Skeletal muscle cell (primary cell): ENCODE results near the gene MAMLD1.
A peak's percentile ranks its signal among the peaks of the same experiment; 100 is the strongest.

Experiments
- DNase-seq: peaks from one replicate; pipeline ENCODE4 v3.0.0-alpha.2; 2010; ENCODE audit warnings: low read depth
- H3K4me3 ChIP-seq: 2 replicates; pipeline ENCODE4 v1.5.1; 2011; ENCODE audit warnings: low read depth, mild to moderate bottlenecking, control low read depth, low read length, moderate library complexity

MAMLD1 gene

GRCh38 chrX:150375243-150375770 lies 12.2 kb downstream of the MAMLD1 start:
- DNase-seq = no peak
- no peak overlapping the region for H3K4me3 ChIP-seq

GRCh38 chrX:150377005-150377404 lies 13.9 kb downstream of the MAMLD1 start:
- H3K4me3 ChIP-seq = no peak overlapping the region
- DNase-seq = no peak

DNA sequence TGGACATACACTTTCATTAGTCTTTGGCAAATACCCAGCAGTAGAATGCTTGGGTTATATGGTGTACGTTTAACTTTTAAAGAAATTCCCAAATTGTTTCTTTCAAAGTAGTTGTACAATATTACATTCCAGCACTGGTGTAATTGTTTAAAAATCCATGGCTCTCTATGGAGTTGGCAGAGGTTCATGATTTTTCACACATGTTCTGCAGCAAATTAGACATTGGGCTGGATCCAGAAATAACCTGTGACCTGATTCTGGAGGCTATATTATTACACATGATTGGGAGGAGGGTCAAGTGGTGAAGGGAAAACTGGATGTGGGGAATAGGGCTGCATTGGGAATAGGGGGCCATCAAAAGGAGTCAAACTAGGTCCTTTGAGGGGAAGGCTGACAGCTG lies 41.9 kb downstream of the MAMLD1 start:
- no peak overlapping the region for H3K4me3 ChIP-seq
- DNase-seq = no peak

DNA sequence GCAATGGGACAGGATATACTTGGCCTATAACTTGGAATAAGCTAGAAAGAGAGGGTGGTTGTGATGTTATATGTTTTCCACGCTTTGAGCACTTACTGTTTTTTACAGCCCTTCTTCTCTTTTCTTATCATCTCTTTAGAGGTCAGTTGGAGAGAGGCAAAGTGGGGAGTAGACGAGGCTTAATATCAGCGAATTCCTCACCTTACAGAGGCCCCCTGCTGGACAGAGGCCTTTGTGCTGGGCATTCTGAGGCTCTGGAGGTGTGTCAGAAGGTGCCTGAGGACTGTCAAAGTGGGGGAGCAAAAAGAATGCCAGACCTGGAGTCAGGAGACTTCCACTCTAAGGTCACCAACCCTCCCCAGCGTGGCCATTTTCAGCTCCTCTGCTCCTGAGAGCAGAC lies 42.5 kb downstream of the MAMLD1 start:
- no peak for DNase-seq
- no peak overlapping the region for H3K4me3 ChIP-seq

DNA sequence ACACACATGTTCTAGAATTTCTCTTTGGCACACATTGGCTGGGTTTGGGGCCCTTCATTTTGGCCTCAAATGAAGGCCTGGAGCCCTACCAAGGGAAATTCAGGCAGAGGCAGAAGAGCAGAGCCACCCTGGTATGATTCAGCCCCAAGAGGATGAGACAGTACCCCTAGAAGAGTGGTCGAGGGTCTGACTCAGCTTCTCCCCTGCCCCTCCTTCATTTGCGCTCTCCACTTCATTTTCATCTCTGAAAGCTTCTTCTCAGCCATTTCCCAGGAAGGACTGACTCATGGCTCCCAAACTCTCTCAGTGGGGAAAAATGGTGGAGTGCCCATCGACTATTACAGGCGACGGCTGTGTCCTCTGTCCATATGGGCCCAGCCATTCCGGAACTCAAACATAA lies 43.5 kb downstream of the MAMLD1 start:
- DNase-seq = no peak
- H3K4me3 ChIP-seq = no peak overlapping the region

GRCh38 chrX:150408007-150408406 lies 44.9 kb downstream of the MAMLD1 start:
- H3K4me3 ChIP-seq = no peak overlapping the region
- no peak for DNase-seq

GRCh38 chrX:150408561-150408960 lies 45.4 kb downstream of the MAMLD1 start:
- H3K4me3 ChIP-seq = no peak overlapping the region
- no peak for DNase-seq

GRCh38 chrX:150409486-150409885 lies 46.4 kb downstream of the MAMLD1 start:
- no peak for DNase-seq
- H3K4me3 ChIP-seq = no peak overlapping the region

- no peak overlapping the region for H3K4me3 ChIP-seq
- DNase-seq = no peak
These were observed 46.8 kb downstream of the MAMLD1 start for GRCh38 chrX:150409964-150410363.

DNA sequence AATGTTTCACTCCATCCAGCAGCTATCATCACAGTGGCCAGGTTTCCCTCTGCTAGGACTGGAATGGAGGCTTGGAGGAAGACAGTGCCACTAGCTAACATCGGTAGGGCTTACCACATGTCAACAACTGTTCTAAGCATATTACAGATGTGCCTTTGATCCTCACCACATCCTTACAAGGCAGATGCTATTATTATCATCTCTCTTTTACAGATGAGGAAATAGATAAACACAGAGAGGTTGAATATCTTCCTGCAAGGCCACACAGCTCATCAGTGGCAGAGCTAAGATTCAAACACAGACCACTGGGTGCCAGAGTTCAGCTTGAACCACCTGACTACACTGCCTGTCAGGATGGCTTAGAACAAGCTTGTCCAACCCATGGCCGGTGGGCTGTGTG lies 47.4 kb downstream of the MAMLD1 start:
- no peak for DNase-seq
- no peak overlapping the region for H3K4me3 ChIP-seq

DNA sequence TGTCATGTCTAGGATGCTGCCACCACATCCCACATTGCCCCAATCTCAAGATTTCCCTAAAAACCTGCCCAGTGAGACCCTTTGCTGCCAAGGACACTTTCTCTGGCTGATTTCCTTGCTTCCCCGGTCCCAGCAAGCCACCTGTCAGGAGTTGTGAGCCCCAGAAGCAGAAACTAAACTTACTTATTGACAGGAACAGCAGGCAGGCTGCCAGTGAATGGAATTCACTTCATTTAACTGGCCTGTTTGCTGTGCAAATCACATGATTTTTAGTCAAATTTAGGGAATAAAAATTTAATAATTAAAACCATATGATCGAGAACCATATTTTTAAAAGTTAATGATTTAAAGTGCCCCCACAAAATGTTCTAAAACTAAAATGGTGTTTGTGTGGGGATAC lies 48.5 kb downstream of the MAMLD1 start:
- no peak for DNase-seq

GRCh38 chrX:150414228-150414627 lies 51.1 kb downstream of the MAMLD1 start:
- DNase-seq = no peak
- no peak overlapping the region for H3K4me3 ChIP-seq

More for the DNA sequence above, 48.5 kb downstream of the MAMLD1 start:
- H3K4me3 ChIP-seq = no peak overlapping the region

GRCh38 chrX:150416469-150416868 lies 53.4 kb downstream of the MAMLD1 start:
- H3K4me3 ChIP-seq = no peak overlapping the region
- no peak for DNase-seq

DNA sequence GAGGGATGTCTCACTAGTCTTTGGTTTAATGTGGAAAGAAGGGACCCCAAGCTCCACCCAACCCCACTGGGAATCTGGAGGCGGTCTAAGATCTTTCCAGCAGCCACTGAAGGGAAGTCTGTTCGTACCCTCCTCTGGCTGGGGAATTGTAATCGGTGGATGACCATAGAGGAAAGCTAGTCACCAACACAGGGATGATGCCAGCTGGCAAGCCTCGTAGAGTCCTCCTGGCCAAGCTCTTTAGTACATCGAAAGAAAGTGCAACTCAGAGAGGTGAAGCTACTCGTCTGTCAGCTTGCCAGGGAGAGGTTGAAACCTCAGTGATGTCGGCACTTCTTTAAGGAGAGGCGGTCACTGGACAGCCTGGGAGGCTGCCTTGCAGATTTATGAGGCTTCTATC lies 58.7 kb downstream of the MAMLD1 start:
- no peak for DNase-seq

DNA sequence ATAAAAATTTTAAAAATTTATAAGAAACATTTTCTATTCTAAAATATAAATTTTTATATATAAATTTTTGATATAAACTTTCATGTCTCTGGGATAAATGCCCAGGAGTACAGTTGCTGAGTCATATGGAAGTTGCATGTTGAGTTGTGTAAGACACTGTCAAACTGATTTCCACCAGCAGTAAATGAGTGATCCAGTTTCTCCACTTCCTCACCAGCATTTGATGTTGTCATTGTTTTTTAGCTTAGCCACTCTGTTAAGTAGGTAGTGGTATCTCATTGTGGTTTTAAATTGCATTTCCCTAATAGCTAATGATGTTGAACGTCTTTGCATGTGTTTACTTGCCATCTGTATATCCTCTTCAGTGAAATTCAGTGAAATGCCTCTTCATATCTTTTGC lies 66.5 kb downstream of the MAMLD1 start:
- H3K4me3 ChIP-seq = no peak overlapping the region
- peak; percentile 38 for DNase-seq

More for the DNA sequence above, 58.7 kb downstream of the MAMLD1 start:
- H3K4me3 ChIP-seq = no peak overlapping the region

DNA sequence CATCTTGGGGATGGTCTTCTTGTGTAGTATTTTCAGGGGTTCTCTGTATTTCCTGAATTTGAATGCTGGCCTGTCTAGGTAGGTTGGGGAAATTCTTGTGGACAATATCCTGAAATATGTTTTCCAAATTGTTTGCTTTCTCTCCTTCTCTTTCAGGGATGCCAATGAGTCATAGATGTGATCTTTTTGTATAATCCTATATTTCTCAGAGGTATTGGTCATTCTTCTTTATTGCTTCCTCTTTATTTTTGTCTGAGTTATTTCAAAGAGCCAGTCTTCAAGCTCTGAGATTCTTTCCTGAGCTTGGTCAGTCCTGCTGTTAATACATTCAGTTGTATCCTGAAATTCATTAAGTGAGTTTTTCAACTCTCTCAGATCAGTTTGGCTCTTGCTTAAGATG lies 73.1 kb downstream of the MAMLD1 start:
- no peak overlapping the region for H3K4me3 ChIP-seq
- no peak for DNase-seq

- DNase-seq = no peak
- H3K4me3 ChIP-seq = no peak overlapping the region
These were observed 75.0 kb downstream of the MAMLD1 start for GRCh38 chrX:150438165-150438564.

- DNase-seq = no peak
- no peak overlapping the region for H3K4me3 ChIP-seq
These were observed 83.0 kb downstream of the MAMLD1 start for GRCh38 chrX:150446151-150446550.

DNA sequence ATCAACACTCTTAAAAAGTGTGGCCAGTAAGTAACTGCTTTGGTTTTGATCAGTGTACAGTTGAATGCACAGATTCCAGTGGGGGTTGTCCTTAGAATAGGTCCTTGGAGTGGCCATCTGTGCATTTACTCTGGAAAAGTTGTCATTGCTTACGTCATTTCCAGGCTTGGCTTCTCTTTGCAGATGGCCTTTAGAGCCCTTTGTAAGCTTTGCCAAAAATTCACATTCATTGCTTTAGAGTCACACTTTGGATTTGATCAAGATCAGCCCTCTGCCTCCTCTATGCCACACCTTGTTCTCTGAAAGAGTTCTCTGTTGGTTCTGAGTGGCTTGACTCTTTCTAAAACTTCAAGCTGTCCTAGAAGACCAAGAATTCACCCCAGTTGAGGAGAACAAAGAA lies 83.9 kb downstream of the MAMLD1 start:
- DNase-seq = no peak
- H3K4me3 ChIP-seq = no peak overlapping the region

- DNase-seq = no peak
- H3K4me3 ChIP-seq = no peak overlapping the region
These were observed 86.2 kb downstream of the MAMLD1 start for GRCh38 chrX:150449313-150449712.

GRCh38 chrX:150450519-150451177 lies 87.5 kb downstream of the MAMLD1 start:
- no peak overlapping the region for H3K4me3 ChIP-seq
- no peak for DNase-seq

DNA sequence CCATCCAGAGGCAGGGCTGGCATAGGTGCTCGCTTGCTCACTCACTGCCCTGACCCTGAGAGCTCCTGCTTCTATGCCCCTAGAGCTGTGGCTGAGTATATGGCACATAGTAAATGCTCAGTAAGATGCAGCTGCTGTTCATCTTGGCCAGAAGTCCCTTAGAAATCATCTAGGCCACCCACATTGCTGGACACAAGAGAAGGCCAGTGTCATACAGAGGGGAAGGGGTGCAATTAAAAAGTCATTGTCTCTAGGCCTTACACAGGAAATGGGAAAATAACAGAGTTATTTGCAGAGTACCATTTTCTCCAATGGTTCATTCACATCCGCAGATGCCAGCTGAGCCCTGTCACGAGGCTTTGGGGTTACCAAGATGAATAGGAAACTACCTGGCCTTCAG lies 88.8 kb downstream of the MAMLD1 start:
- H3K4me3 ChIP-seq = no peak overlapping the region

More for the DNA sequence above, 88.8 kb downstream of the MAMLD1 start:
- DNase-seq = no peak
